HL-60 (cell line): ENCODE data around the gene KIDINS220.

ENCODE experiments used
- DNase-seq, 2 experiments: peaks; one replicate each; pipeline ENCODE4 v3.0.0-alpha.2; 2010 to 2020; ENCODE audit warnings: low read depth in 1 of 2, low spot score in 1 of 2
- H3K27ac ChIP-seq: fragments of 250-450 bp; sonication (Bioruptor Pico); replicated peaks from 2 replicates; pipeline ENCODE4 v1.5.1; 2020; ENCODE audit warnings: mild to moderate bottlenecking, moderate library complexity
- H3K27me3 ChIP-seq: fragments of 250-450 bp; sonication (Bioruptor Pico); 2 replicates; pipeline ENCODE4 v1.5.1; 2021; ENCODE audit warnings: mild to moderate bottlenecking, moderate library complexity; ENCODE audit not compliant: insufficient read depth, poor library complexity, severe bottlenecking
- H3K4me3 ChIP-seq: replicated peaks from 2 replicates; pipeline ENCODE4 v1.5.1; 2011; ENCODE audit warnings: mild to moderate bottlenecking, control low read depth, low read length; ENCODE audit not compliant: insufficient read depth
- GABPA ChIP-seq: IDR thresholded peaks from 2 replicates; pipeline ENCODE4 v1.6.1; 2012; ENCODE audit warnings: low read depth
- POLR2AphosphoS5 ChIP-seq: IDR thresholded peaks from 2 replicates; pipeline ENCODE4 v1.6.1; 2012; ENCODE audit warnings: low read depth
- SPI1 ChIP-seq: IDR thresholded peaks from 2 replicates; pipeline ENCODE4 v1.6.1; 2012; ENCODE audit warnings: low read depth, mild to moderate bottlenecking, borderline replicate concordance
- TF ChIP-seq, protein P1 (sequence below): IDR thresholded peaks from 2 replicates; pipeline ENCODE4 v1.6.1; 2012; ENCODE audit warnings: low read depth; ENCODE audit not compliant: insufficient replicate concordance
- TF ChIP-seq, protein P2 (sequence below): IDR thresholded peaks from one replicate; pipeline ENCODE4 v1.5.1; 2011; ENCODE audit warnings: low read length, control low read depth, inconsistent platforms; ENCODE audit not compliant: insufficient read depth

Gene KIDINS220

DNA sequence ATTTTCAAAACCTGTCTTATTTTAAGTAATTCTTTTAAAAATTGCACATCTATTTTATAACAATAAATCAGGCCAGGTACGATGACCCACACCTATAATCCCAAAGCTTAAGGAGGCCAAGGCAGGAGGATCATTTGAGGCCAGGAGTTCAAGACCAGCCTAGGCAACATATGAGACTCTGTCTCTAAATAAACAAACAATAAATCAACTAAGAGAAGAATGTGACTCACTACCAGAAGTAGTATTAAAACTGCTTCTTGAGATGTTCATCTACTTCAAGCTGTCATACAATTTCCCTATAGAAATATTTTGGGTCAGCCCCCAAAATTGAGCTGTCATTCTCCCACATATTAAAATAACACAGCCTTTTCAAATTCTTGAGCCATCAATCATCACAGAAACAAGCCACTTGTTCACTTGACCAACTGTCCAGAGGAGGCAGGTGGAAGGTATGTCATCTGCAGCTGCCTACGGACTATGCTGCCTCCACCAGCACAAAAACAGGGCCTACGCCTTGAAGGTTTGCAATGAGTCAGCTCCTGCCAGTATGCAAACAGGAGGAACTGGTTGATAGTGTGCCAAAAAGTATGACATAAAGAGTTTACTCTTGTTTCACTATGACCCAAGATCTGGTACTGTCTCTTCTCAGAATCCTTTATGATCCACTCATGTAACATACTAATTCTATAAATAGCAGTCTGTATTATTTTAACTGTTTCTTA, 33.6 kb downstream of the KIDINS220 start:
- no peaks in the 10 kb centered on the region for H3K27me3 ChIP-seq
- TF ChIP-seq, protein P1, sequence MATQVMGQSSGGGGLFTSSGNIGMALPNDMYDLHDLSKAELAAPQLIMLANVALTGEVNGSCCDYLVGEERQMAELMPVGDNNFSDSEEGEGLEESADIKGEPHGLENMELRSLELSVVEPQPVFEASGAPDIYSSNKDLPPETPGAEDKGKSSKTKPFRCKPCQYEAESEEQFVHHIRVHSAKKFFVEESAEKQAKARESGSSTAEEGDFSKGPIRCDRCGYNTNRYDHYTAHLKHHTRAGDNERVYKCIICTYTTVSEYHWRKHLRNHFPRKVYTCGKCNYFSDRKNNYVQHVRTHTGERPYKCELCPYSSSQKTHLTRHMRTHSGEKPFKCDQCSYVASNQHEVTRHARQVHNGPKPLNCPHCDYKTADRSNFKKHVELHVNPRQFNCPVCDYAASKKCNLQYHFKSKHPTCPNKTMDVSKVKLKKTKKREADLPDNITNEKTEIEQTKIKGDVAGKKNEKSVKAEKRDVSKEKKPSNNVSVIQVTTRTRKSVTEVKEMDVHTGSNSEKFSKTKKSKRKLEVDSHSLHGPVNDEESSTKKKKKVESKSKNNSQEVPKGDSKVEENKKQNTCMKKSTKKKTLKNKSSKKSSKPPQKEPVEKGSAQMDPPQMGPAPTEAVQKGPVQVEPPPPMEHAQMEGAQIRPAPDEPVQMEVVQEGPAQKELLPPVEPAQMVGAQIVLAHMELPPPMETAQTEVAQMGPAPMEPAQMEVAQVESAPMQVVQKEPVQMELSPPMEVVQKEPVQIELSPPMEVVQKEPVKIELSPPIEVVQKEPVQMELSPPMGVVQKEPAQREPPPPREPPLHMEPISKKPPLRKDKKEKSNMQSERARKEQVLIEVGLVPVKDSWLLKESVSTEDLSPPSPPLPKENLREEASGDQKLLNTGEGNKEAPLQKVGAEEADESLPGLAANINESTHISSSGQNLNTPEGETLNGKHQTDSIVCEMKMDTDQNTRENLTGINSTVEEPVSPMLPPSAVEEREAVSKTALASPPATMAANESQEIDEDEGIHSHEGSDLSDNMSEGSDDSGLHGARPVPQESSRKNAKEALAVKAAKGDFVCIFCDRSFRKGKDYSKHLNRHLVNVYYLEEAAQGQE = no peak
- no peak for TF ChIP-seq POLR2AphosphoS5
- no peak for TF ChIP-seq GABPA
- no peak for TF ChIP-seq SPI1
- TF ChIP-seq, protein P2, sequence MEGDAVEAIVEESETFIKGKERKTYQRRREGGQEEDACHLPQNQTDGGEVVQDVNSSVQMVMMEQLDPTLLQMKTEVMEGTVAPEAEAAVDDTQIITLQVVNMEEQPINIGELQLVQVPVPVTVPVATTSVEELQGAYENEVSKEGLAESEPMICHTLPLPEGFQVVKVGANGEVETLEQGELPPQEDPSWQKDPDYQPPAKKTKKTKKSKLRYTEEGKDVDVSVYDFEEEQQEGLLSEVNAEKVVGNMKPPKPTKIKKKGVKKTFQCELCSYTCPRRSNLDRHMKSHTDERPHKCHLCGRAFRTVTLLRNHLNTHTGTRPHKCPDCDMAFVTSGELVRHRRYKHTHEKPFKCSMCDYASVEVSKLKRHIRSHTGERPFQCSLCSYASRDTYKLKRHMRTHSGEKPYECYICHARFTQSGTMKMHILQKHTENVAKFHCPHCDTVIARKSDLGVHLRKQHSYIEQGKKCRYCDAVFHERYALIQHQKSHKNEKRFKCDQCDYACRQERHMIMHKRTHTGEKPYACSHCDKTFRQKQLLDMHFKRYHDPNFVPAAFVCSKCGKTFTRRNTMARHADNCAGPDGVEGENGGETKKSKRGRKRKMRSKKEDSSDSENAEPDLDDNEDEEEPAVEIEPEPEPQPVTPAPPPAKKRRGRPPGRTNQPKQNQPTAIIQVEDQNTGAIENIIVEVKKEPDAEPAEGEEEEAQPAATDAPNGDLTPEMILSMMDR = no peak
- DNase-seq = no peak
- H3K4me3 ChIP-seq = no peak overlapping the region
- no peak overlapping the region for H3K27ac ChIP-seq

DNA sequence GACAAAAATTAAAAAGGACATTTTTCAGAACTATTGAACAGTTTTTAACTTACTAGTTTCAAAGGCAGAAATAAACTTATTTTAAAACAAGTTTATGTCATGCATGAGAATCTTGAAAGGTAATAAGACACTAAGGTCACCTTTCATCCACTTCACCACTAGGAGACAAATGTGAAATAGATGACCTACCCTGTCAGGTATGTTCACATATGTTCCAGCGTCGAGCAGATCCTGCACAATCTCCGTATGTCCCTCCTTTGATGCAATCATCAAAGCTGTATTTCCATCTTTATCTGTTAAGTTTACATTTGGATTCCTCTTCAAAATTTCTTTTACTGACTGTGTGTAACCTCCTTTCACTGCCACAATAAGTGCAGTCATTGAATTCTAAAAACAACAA, 34.7 kb downstream of the KIDINS220 start:
- Histone ChIP-seq H3K27me3 (no peaks in the 10 kb centered on the region), H3K4me3 (no peak overlapping the region), H3K27ac (no peak overlapping the region)
- TF ChIP-seq, protein P1 = no peak
- TF ChIP-seq GABPA = no peak
- DNase-seq = no peak

DNA sequence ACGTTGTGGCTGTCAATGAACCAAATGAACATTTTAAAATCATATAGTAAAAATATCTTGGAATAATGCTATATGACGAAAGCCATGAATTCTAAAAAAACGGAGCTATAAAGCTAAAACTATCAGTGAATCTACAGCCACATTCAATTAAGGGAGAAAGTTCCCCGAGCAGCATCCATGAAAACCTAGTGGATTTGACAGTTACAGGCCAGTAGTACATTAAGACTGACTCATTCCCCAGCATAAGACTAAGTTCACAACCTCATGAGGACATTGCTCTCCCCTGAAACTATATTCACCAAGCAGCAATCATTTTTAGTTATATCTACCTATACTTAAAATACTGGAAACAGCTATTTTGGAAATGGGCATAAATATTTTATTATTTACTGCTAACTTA, 36.6 kb downstream of the KIDINS220 start:
- Histone ChIP-seq H3K4me3 (no peak overlapping the region), H3K27me3 (no peaks in the 10 kb centered on the region), H3K27ac (no peak overlapping the region)
- DNase-seq = no peak
- TF ChIP-seq SPI1 = no peak

DNA sequence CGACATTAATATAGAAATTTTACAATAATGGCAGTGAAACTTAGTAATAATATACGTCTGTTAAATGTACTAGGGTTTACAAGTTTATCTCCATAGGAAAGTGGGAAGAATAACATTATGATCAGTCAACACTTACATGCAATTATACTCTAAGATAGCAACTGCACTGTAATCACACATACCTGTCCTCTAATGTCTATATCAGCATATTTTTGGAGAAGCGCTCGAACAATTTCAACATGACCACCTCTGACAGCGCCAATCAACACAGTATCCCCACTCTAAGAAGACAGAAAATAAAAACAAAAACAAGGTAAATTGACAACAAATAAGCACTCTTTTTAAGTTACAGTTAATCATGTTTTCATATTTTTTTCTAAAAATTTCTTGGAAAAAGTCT, 37.2 kb downstream of the KIDINS220 start:
- no peak overlapping the region for H3K27ac ChIP-seq
- no peak for TF ChIP-seq SPI1
- no peak for TF ChIP-seq GABPA
- TF ChIP-seq, protein P2 = no peak
- TF ChIP-seq, protein P1 = no peak
- no peak for TF ChIP-seq POLR2AphosphoS5
- DNase-seq = no peak

More for the DNA sequence above, 37.2 kb downstream of the KIDINS220 start:
- no peaks in the 10 kb centered on the region for H3K27me3 ChIP-seq
- no peak overlapping the region for H3K4me3 ChIP-seq
